Calu3 (cell line): ENCODE data around the gene CTNNAL1. TPM values are rescaled to one million over a fixed set of nuclear protein-coding genes. Genes with fewer than 3 reads are reported as not detected.

ENCODE experiments used
- BruUV-seq: library from RNA; stranded (reverse); fragments of 400-500 nt; replicated peaks from 2 replicates; lab custom pipeline; 2021; lab: Mats Ljungman, UMichigan
- CTCF ChIA-PET: fragments of 300-600 bp; sonication (Branson Sonifier 250); formaldehyde crosslinking; loops from one replicate; lab custom pipeline; 2022; ENCODE audit warnings: antibody characterized with exemption; lab: Charles Lee
- DNase-seq: peaks from one replicate; pipeline ENCODE4 v3.0.0; 2022
- H3K27ac Mint-ChIP-seq: one replicate; pipeline ENCODE4 v1.8.0; 2022; ENCODE audit warnings: mixed read lengths; ENCODE audit not compliant: unreplicated experiment
- H3K27me3 Mint-ChIP-seq: one replicate; pipeline ENCODE4 v1.8.0; 2022; ENCODE audit warnings: mixed read lengths; ENCODE audit not compliant: unreplicated experiment
- H3K36me3 Mint-ChIP-seq: one replicate; pipeline ENCODE4 v1.8.0; 2022; ENCODE audit warnings: mild to moderate bottlenecking, moderate library complexity, mixed read lengths; ENCODE audit not compliant: insufficient read depth, unreplicated experiment
- H3K4me1 Mint-ChIP-seq: one replicate; pipeline ENCODE4 v1.8.0; 2022; ENCODE audit warnings: mild to moderate bottlenecking, low read depth, mixed read lengths; ENCODE audit not compliant: unreplicated experiment
- H3K4me3 Mint-ChIP-seq: one replicate; pipeline ENCODE4 v1.8.0; 2022; ENCODE audit warnings: mild to moderate bottlenecking, low read depth, moderate library complexity, mixed read lengths; ENCODE audit not compliant: unreplicated experiment
- H3K9me3 Mint-ChIP-seq: one replicate; pipeline ENCODE4 v1.8.0; 2022; ENCODE audit warnings: low read depth, mixed read lengths; ENCODE audit not compliant: unreplicated experiment
- CTCF ChIP-seq: fragments of 200-600 bp; IDR thresholded peaks from one replicate; pipeline ENCODE4 v1.8.0; 2022; ENCODE audit warnings: antibody characterized with exemption; ENCODE audit not compliant: unreplicated experiment
- intact Hi-C: fragments of 100-400 bp; cut with micrococcal nuclease; formaldehyde crosslinking; loops from one replicate; pipeline ENCODE4 v1.10.0; 2022; ENCODE audit not compliant: unreplicated experiment
- microRNA-seq: library from miRNA; unstranded; fragments of <30 nt; microRNA quantifications from one replicate; pipeline ENCODE4 v1.2.0, GENCODE V29; 2022
- total RNA-seq: library from RNA; stranded (reverse); gene quantifications from 2 replicates; pipeline ENCODE4 v1.2.3, GENCODE V29; 2022

CTNNAL1 gene
- total RNA-seq, 1 experiment from 2014 or later = 20.6 TPM

DNA sequence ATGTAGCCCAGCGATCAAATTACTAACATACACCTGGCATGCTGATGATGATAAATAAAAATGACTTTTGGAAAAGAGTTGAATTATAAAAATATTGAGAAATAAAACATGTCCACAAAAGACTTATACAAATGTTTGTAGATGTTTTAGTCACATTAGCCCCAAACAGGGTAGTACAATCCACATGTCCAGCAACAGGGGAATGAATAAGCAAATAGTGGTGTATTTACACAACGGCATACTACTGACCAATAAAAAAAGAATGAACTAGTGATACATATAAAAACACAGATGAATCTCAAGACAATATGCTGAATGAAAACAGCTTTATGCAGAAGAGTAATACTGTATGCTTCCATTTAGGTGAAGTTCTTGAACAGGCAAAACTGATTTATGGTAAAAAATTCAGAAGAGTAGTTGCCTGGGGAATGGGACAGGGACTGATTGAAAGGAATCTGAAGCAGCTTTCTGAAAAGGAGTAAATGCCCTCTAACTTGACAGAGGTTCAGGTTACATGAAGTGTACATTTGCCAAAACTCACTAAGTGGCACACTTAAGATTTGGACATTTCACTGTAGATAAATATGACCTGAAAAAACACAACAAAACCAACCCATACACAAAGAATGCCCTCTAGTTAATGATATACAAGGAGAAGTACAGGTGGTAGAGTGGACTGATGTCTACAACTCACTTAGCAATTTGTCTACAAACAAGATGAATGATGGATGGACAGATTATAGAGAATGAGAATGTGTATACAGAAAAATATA lies 115.8 kb downstream of the CTNNAL1 start:
- Mint-ChIP-seq H3K27ac (no peak overlapping the region), H3K4me1 (no peaks in the 10 kb centered on the region), H3K4me3 (no peak overlapping the region), H3K36me3 (peaks cover 12% of the 10 kb centered on the region), H3K9me3 (no peaks in the 10 kb centered on the region), H3K27me3 (no peaks in the 10 kb centered on the region)
- CTCF ChIA-PET = no interaction called here
- DNase-seq = no peak
- no TSS peak for BruUV-seq
- TF ChIP-seq CTCF = no peak
- intact Hi-C loops = no loop called here

DNA sequence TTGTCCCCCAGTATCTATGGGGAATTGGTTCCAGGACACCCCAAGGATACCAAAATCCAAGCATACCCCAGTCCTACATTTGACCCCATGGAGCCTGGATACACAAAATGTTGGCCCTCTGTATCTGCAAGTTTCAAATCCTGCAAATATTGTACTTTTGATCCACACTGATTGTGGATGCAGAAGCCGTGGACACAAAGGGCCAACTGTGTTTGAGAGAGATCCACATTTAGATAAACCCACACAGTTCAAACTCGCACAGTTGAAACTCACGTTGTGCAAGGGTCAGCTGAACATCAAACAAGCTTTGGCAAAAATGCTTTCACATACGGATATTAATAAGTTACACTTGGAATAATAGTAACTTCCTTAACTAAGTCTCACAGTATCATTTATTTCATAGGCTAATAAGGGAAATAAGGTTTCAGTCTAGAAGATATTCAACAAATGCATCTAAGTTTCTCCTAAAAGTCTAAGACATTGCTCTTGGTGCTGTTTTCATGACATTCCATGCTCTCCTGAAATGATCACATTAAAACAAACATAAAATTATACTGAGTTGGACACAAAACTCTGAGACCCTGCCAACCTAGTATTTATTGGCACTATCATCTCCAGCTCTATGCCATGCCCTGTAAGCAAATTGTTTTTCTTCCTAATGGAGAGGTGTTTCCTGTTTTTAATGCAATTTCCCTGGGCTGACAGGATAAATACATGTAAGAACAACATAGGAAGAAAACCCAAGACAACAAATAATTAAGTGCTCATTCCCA lies 118.9 kb downstream of the CTNNAL1 start:
- Mint-ChIP-seq H3K27ac (no peak overlapping the region), H3K4me1 (no peaks in the 10 kb centered on the region), H3K36me3 (peaks cover 8% of the 10 kb centered on the region), H3K27me3 (no peaks in the 10 kb centered on the region), H3K9me3 (no peaks in the 10 kb centered on the region), H3K4me3 (no peak overlapping the region)
- intact Hi-C loops = no loop called here
- CTCF ChIA-PET = no interaction called here
- TF ChIP-seq CTCF = no peak
- BruUV-seq = no TSS peak
- no peak for DNase-seq

Small RNAs within 50 kb of the gene (microRNA-seq; reads per million reads assigned to microRNA genes)
- 376 reads per million, percentile 76 among the genes with 10 or more reads in this experiment for gene MIR32

Other genes with a start within 250 kb of the CTNNAL1 start
- gene ACTL7B, start 157.5 kb downstream of the CTNNAL1 start, total RNA-seq = not detected in 2 replicates
- not detected in 2 replicates for gene ACTL7A, start 151.2 kb downstream of the CTNNAL1 start, total RNA-seq
- 12.8 and 17.9 TPM in 2 replicates for gene ELP1, start 79.4 kb downstream of the CTNNAL1 start, total RNA-seq
- gene ABITRAM, start 79.1 kb downstream of the CTNNAL1 start, total RNA-seq = 6.6 and 7.1 TPM in 2 replicates
- 52.2 and 54.0 TPM in 2 replicates for gene TMEM245, start 106.4 kb upstream of the CTNNAL1 start, total RNA-seq
- not detected in 2 replicates for gene FRRS1L, start 153.8 kb upstream of the CTNNAL1 start, total RNA-seq